HG02870 (cell line): Measurements from ENCODE around the gene ZFAND4.
"Not testable (repeated sequence)": the region's sequence is repeated elsewhere in the genome, so short reads cannot be mapped to it uniquely, and the experiment has no call there.

Source experiments
- ATAC-seq: cut with Tn5 transposase; IDR thresholded peaks from one replicate; pipeline ENCODE4 v1.9.1; 2021; ENCODE audit warnings: mild to moderate bottlenecking, moderate library complexity; ENCODE audit not compliant: unreplicated experiment

ZFAND4 gene

DNA sequence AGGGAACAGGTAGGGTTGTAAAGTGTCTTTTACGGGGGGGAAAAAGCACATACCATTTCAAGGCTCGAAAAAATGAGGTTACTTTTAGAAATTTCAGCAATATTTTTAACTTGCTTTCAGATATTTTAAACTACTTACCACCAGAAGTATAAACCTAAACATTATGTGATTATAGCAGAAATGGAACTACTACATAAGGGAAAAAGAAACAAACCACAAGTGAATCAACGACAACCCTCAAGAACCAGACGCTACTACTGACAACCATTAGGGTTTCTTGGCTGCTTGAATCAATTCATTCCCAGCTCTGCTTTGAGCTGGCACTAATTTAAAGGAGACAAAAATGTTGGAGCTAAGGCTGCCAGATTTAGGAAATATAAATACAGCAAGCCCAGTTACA lies 80.1 kb downstream of the ZFAND4 start:
- no peak for ATAC-seq

- no peak for ATAC-seq
Observed at GRCh38 chr10:45591280-45591679, 81.3 kb downstream of the ZFAND4 start.

- ATAC-seq: no peak
Observed at GRCh38 chr10:45589868-45590267, 82.7 kb downstream of the ZFAND4 start.

DNA sequence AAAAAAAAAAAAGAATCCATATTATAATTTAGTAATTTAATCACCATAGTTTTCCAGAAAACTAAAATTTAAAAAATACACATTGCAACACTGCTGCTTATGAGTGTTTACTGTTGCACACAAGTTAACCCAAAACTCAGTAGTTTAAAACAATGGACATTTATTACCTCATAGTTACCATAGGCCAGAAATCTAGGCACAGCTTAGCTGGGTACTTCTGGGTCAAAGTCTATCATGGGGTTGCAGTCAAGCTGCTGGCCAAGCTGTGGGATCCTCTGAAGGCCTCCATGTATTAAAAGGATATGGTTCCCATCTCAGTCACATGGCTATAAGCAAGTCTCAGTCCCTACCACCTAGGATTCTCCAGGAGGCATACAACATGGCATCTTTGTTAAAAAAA lies 83.6 kb downstream of the ZFAND4 start:
- ATAC-seq: no peak

GRCh38 chr10:45586028-45586824 lies 86.3 kb downstream of the ZFAND4 start:
- ATAC-seq: no peak

DNA sequence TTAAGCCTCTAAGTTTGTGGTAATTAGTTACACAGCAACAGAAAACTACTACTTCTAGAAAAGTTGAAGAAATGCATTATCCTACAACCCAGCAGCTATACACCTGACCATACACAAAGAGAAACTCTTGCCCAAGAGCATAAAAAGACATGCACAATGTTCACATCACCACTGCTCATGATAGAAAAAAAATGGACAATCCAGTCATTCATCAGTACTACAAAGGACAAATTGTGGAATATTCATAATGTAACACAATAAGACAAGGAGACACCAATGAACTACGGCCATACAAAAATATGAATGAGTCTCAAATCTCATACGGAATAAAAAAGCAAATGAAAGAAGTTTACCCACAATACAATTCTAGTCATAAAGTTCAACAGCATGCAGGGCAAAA lies 87.4 kb downstream of the ZFAND4 start:
- no peak for ATAC-seq

DNA sequence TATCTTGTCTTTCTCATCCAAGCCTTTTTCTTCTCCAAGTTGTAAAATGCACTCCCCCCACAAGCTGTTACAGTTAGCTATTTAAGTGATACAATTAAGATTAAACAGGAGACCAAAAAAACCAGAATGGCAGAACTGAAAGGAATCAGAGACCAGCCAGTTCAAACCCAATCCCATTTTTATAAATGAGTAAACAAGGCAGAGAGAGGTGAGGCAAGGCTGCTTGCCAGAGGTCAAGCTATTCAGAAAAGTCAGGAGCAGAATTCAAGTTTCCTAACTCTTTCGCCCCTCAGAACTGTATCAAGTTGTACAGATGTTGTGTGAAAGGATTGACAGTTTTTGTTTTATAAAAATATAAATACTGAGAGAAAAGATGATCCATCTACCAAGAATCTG lies 90.2 kb downstream of the ZFAND4 start:
- ATAC-seq: no peak

DNA sequence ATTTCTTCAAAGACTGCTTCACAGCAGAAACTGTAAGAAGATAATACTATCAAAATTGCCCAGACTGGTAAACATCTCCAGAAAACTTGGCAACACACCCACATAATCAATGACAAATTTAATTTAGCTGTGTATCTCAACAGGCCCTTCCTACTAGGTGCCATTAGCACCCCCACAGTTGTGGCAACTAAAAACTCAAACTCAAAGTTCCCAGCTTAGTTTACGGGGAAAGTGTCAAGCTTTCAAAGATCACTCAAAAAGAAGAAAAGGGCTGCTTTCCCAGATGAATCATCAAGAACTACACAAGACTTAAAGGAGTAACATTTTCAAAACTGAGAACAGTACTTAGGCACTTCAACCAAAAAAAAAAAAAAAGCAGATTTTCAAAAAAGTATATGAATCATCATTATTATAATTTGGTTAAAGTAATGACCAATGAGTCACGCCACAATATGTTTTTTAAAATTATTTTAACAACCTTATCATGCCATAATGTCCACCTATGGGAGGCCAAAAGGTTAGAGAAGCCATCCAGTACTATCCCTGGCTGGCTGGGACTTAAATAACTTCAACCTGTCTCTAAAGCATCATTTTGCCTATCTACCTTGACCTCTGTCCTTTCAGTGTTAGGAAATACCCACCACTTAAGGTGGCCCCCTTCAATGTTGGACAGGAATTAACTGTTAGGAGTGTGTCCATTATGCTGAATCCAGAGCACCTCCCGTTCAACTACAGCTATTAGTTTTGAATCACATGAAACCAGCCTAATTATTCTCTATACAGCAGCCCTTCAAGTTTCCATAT lies 90.8 kb downstream of the ZFAND4 start:
- ATAC-seq: no peak

DNA sequence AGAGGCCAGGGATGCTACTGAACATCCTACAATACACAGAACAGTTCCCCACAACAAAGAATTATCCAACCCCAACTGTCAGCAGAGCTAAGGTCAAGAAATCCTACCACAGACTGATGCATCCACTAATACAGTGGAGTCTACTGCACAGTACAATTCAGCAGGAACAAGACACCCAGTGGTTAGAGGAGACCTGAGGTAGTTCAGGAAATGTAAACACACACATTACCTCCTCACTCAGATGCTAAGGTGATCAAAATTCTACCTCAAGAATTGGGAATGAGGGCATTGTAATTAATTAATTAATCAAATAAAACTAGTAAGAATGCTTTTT lies 91.4 kb downstream of the ZFAND4 start:
- peak; percentile 27 for ATAC-seq

DNA sequence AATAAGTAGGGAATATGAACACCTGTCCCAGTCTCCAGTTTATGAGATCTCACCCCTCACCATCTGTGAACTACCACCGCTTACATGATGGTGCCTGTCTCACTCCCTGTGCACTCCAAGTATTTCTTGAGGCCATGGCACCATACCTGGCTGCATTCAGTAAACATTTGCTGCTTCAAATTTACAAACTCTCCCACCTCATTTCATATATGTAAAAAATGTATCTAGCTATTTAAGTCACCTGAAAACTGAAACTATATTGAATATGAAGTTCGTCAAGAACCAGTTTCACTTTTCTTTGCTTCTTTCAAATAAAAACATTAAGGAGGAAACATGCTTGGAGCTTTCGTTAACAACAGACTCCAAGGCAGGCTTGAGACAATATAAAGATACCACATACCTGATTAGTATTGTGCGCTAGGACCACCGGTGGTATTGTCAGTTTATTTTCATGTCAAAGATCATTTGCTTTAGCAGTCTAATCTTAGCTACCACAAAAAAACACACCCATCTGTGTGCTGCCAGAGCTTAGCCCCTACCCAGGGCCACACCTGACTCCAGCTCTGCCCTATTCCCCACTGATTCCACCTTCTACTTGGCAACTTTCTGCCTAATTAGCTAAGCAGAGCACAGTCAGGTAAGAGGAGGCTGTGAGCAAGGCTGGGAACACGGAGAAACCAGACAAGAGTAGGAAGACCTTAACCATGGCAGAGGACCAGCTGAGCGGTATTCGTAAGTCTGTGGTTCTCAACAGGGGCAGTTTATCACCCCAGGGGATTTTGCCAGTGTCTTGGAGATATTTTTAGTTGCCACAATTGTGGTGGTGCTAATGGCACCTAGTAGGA lies 92.0 kb downstream of the ZFAND4 start:
- ATAC-seq: peak; percentile 55

DNA sequence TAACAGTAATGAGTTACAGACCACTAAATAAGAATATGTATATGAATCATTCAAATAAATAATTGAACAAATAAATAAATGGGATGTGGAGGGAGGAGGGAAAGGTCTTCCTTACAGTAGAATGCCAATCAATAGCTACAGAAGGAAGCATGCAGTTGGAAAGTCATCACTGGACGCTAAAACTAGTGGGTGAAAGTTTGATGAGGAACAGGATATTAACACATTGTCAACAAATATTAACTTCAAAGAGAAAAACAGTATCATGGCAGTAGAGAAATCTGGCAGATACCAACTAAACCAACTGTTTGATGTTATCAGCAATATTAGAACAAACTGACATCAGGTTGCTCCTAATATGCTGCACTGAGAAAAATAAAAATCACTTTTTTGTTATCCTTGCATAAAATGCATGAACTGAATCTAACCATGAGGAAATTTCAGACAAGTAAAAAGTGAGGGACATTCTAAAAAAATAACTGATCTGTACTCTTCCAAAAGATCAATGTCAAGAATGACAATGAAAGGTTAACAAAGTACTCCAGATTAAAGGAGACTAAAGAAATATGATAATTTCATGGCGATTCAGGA lies 94.1 kb downstream of the ZFAND4 start:
- no peak for ATAC-seq

GRCh38 chr10:45575966-45576597 lies 96.5 kb downstream of the ZFAND4 start:
- no peak for ATAC-seq

DNA sequence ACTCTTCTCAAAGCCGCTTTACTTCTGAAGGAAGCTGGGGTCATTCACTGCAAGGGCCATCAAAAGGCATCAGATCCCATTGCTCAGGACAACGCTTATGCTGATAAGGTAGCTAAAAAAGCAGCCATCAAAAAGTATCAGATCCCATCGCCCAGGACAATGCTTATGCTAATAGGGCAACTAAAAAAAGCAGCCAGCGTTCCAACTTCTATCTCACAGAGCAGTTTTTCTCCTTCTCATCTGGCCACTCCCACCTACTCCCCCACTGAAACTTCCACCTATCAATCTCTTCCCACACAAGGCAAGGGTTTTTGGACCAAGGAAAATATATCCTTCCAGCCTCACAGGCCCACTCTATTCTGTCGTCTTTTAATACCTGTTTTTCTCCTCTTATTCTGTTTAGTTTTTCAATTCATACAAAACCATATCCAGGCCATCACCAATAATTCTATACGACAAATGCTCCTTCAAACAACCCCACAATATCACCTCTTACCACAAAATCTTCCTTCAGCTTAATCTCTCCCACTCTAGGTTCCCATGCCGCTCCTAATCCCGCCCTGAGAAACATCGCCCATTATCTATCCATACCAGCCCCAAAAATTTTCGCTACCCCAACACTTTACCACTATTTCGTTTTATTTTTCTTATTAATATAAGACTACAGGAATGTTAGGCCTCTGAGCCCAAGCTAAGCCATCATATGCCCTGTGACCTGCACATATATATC lies 97.4 kb downstream of the ZFAND4 start:
- not testable (repeated sequence) for ATAC-seq

DNA sequence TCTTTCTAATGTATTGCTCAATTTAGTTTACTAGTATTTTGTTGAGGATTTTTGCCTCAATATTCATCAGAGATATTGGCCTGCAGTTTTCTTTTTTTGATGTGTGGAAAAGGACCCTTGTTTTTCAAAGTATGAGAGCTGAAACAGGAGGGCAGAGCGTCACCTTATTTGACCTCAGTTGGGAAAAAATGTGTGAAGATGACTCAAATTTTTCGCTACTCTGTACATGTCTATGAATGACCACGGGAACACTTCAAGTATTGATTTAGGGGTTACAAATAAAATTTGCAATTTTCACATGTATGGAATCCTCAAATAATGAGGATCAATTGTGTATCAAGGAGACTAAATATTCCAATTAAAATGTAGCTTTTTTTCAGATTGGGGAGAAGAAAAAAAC lies 103.1 kb downstream of the ZFAND4 start:
- no peak for ATAC-seq

DNA sequence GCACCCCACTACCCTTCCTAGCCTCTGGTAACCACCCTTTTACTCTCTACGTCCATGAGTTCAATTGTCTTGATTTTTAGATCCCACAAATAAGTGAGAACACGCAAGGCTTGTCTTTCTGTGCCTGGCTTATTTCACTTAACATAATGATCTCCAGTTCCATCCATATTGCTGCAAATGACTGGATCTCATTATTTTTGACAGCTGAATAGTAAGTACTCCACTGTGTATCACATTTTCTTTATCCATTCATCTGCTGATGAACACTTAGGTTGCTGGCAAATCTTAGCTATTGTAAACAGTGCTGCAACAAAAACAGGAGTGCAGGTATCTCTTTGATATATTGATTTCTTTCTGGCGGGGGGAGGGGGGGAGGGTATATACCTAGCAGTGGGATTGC lies 106.2 kb downstream of the ZFAND4 start:
- no peak for ATAC-seq
